Vagina (tissue), 2 donors: Measurements from ENCODE around the gene KCNA1.

ENCODE experiments used
- POLR2A ChIP-seq, 2 donors: fragments of 450-650 bp; IDR thresholded peaks; one replicate each; pipeline ENCODE4 v1.6.1; 2017; ENCODE audit warnings: antibody characterized with exemption in 2 of 2, mild to moderate bottlenecking in 2 of 2, moderate library complexity in 2 of 2
- POLR2AphosphoS5 ChIP-seq, 2 donors: sonication (generic); formaldehyde crosslinking; IDR thresholded peaks; one replicate each; pipeline ENCODE4 v1.9.0; 2017; ENCODE audit warnings: antibody characterized with exemption in 2 of 2, mild to moderate bottlenecking in 2 of 2, low read depth in 1 of 2; ENCODE audit not compliant: insufficient read depth in 1 of 2
- TF ChIP-seq, protein P1 (sequence below), 3 experiments: fragments of 450-650 bp in 2 of 3; fragments of 200-600 bp in 1 of 3; sonication (generic) in 1 of 3; IDR thresholded peaks; one replicate each; pipeline ENCODE4 v1.5.1; 2017 to 2019; ENCODE audit warnings: antibody characterized with exemption in 3 of 3, mild to moderate bottlenecking in 2 of 3, moderate library complexity in 2 of 3

DNA sequence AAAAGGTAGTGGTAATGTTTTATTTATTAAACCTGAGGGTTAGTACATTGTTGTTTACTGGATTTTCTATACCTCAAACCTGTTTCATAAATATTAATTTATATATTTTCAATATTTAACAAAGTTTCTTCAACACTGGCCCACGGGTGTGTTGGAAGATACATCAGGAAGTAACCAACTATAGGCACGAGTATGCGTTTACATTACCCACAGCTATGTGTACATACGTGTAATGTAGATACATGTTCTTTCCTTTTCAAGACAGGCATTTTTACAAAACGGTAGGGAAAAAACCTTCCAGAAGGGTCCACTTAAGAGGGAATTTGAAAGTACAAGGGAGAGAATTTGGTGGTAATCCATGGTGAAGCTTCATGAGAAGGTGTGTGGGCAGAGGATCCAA, 17.8 kb upstream of the KCNA1 start:
- TF ChIP-seq, protein P1, sequence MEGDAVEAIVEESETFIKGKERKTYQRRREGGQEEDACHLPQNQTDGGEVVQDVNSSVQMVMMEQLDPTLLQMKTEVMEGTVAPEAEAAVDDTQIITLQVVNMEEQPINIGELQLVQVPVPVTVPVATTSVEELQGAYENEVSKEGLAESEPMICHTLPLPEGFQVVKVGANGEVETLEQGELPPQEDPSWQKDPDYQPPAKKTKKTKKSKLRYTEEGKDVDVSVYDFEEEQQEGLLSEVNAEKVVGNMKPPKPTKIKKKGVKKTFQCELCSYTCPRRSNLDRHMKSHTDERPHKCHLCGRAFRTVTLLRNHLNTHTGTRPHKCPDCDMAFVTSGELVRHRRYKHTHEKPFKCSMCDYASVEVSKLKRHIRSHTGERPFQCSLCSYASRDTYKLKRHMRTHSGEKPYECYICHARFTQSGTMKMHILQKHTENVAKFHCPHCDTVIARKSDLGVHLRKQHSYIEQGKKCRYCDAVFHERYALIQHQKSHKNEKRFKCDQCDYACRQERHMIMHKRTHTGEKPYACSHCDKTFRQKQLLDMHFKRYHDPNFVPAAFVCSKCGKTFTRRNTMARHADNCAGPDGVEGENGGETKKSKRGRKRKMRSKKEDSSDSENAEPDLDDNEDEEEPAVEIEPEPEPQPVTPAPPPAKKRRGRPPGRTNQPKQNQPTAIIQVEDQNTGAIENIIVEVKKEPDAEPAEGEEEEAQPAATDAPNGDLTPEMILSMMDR (IDR thresholded peaks at IDR 0.05), result no peak
- TF ChIP-seq POLR2AphosphoS5 (IDR thresholded peaks at IDR 0.05; ENCODE audit: insufficient read depth in 1 of 2, low read depth in 1 of 2) (no peak), POLR2A (IDR thresholded peaks at IDR 0.05) (no peak)
